AG04450 (cell line): ENCODE data around the gene SFTPB. TPM values are rescaled to one million over a fixed set of nuclear protein-coding genes. Genes with fewer than 3 reads are reported as not detected.

Experiments
- CTCF ChIA-PET: fragments of 300-600, 350-600 bp; formaldehyde crosslinking; extraction: SDS; loops from one replicate; lab custom pipeline; 2022; ENCODE audit warnings: antibody characterized with exemption, inconsistent platforms; lab: Charles Lee
- POLR2A ChIA-PET: fragments of 350-600 bp; formaldehyde crosslinking; extraction: SDS; loops from one replicate; lab custom pipeline; 2021; ENCODE audit warnings: antibody characterized with exemption, inconsistent platforms; lab: Yijun Ruan, JAX
- DNase-seq: peaks from one replicate; pipeline ENCODE4 v3.0.0-alpha.2; 2011; ENCODE audit warnings: low read depth, low spot score
- H3K27ac ChIP-seq: one replicate; pipeline ENCODE4 v1.5.1; 2012; ENCODE audit warnings: low read depth, low read length, control low read depth
- H3K27me3 ChIP-seq: one replicate; pipeline ENCODE4 v1.6.0; 2012; ENCODE audit warnings: low read length; ENCODE audit not compliant: control insufficient read depth, insufficient read depth
- H3K4me3 ChIP-seq: 2 replicates; pipeline ENCODE4 v1.5.1; 2011; ENCODE audit warnings: mild to moderate bottlenecking, low read depth, low read length, control low read depth
- H3K9me3 ChIP-seq: 2 replicates; pipeline ENCODE4 v1.5.1; 2012; ENCODE audit warnings: low read length; ENCODE audit not compliant: control insufficient read depth, insufficient read depth
- polyA plus RNA-seq: library from polyadenylated mRNA; depleted of rRNA; stranded (reverse); fragments of >200 nt; gene quantifications from 2 replicates; pipeline ENCODE4 v1.2.3, GENCODE V29; 2011
- TF ChIP-seq, protein P1 (sequence below): IDR thresholded peaks from 2 replicates; pipeline ENCODE4 v1.5.1; 2011; ENCODE audit warnings: low read depth, low read length, control low read depth, inconsistent platforms

Gene SFTPB
- polyA plus RNA-seq, 1 experiment: not detected

DNA sequence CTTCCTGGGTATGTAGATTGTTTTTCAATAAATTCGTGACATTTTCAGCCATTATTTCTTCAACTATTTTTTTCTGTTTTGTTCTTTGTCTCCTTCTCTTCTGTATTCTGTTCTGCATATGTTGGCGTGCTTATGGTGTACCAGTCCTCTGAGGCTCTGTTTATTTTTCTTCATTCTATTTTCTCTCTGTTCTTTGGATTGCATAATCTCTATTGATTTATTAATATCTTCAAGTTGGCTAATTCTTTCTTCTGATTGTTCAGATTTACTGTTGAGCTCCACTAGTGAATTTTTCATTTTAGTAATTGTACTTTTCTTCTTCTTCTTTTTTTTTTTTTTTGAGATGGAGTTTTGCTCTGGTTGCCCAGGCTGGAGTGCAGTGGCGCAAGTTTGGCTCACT lies 36.0 kb upstream of the SFTPB start:
- DNase-seq: no peak
- Histone ChIP-seq H3K4me3 (no peak overlapping the region), H3K27me3 (no peaks in the 10 kb centered on the region), H3K27ac (no peak overlapping the region), H3K9me3 (no peaks in the 10 kb centered on the region)
- ChIA-PET POLR2A (interaction anchor here (0.6 to 1.6 kb wide), 4 partner anchors 36 to 154 kb away, joined by 3 to 4 read pairs (median 4); partner anchors contain the start of gene SFTPB), CTCF (interaction anchor here (0.7 to 8.7 kb wide), 7 partner anchors 14 to 194 kb away, joined by 3 to 165 read pairs (median 56); no protein-coding TSS in a partner anchor)
- TF ChIP-seq, protein P1, sequence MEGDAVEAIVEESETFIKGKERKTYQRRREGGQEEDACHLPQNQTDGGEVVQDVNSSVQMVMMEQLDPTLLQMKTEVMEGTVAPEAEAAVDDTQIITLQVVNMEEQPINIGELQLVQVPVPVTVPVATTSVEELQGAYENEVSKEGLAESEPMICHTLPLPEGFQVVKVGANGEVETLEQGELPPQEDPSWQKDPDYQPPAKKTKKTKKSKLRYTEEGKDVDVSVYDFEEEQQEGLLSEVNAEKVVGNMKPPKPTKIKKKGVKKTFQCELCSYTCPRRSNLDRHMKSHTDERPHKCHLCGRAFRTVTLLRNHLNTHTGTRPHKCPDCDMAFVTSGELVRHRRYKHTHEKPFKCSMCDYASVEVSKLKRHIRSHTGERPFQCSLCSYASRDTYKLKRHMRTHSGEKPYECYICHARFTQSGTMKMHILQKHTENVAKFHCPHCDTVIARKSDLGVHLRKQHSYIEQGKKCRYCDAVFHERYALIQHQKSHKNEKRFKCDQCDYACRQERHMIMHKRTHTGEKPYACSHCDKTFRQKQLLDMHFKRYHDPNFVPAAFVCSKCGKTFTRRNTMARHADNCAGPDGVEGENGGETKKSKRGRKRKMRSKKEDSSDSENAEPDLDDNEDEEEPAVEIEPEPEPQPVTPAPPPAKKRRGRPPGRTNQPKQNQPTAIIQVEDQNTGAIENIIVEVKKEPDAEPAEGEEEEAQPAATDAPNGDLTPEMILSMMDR: no peak

DNA sequence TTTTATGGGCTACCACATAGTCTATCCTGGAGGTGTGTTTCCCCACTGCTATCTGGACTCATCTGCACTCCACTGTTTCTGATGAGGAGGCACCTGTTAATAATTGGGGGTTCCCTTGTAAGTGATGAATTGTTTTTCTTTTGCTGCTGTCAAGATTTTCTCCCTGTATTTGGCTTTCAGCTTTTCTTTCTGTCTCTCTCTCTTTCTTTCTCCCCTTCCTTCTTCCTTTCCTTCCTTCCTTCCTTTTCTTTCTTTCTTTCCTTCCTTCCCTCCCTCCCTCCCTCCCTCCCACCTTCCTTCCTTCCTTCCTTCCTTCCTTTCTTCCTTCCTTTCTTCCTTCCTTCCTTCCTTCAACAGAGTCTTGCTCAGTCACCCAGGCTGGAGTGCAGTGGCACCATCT lies 35.3 kb upstream of the SFTPB start:
- ChIA-PET POLR2A (interaction anchor here (0.6 to 1.6 kb wide), 2 partner anchors 54 to 89 kb away, joined by 3 to 4 read pairs; no protein-coding TSS in a partner anchor), CTCF (interaction anchor here (1.0 to 8.7 kb wide), 4 partner anchors 20 to 111 kb away, joined by 3 to 165 read pairs (median 98); no protein-coding TSS in a partner anchor)
- DNase-seq: no peak
- Histone ChIP-seq H3K27me3 (no peaks in the 10 kb centered on the region), H3K4me3 (no peak overlapping the region), H3K9me3 (no peaks in the 10 kb centered on the region), H3K27ac (no peak overlapping the region)
- TF ChIP-seq, protein P1: no peak

DNA sequence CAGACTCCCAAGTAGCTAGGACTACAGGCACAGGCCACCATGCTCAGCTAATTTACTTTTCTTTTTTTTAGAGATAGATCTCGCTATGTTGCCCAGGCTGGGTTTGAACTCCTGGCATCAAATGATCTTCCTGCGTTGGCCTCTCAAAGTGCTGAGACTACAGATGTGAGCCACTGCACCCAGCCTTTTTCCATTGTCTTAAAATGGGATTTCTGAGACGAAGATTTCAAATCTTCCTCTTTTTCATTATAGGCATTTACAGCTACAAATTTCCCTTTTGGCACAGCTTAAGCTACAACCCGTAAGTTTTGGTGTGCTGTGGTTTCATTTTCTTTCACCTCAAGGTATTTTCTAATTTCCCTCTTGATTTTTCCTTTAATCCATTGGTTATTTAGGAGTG lies 34.8 kb upstream of the SFTPB start:
- CTCF ChIA-PET: interaction anchor here (7.5 to 8.7 kb wide), 3 partner anchors 20 to 64 kb away, joined by 88 to 165 read pairs (median 107); no protein-coding TSS in a partner anchor
- Histone ChIP-seq H3K27me3 (no peaks in the 10 kb centered on the region), H3K9me3 (no peaks in the 10 kb centered on the region), H3K27ac (no peak overlapping the region), H3K4me3 (no peak overlapping the region)
- POLR2A ChIA-PET: no interaction called here
- TF ChIP-seq, protein P1: no peak
- DNase-seq: no peak

DNA sequence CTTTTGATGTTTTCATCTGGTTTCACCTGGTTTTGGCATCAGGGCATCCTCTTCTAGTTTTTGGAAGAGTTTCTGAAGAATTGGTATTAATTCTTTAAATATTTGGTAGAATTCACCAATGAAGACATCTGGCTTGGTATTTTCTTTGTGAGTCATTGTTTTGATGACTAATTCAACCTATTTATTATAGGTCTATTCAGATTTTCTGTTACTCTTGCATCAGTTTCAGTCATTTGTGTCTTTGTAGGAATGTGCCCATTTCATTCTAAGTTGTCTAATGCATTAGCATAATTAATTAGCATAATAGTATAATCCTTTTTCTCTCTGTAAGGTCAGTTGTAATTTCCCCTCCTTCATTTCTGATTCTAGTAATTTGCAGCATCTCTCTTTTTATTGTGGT lies 34.2 kb upstream of the SFTPB start:
- no peaks in the 10 kb centered on the region for H3K27me3 ChIP-seq
- no peak for DNase-seq
- ChIA-PET POLR2A (no interaction called here), CTCF (no interaction called here)
- no peak overlapping the region for H3K4me3 ChIP-seq
- H3K27ac ChIP-seq: no peak overlapping the region
- TF ChIP-seq, protein P1: no peak
- H3K9me3 ChIP-seq: no peaks in the 10 kb centered on the region

DNA sequence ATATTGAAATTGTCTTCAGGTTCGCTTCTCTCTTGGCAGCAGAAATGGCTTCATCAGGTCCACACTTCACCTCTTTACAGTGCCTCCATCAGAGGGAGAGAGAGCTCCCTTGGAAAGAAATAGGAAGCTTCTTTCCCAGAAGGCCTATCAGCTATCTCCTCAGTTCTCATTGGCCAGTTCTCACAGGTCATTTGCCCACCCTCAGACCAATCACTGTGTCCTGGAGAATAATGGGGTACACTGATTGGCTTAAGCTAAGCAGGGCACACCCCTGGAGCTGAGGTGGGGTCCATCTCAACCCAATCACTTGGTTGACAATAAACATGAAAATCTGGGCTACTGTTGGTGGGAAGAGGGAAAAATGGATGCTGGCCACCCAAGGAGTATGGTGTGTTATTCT lies 31.3 kb upstream of the SFTPB start:
- Histone ChIP-seq H3K27me3 (peaks cover 4% of the 10 kb centered on the region), H3K9me3 (no peaks in the 10 kb centered on the region), H3K4me3 (no peak overlapping the region), H3K27ac (no peak overlapping the region)
- POLR2A ChIA-PET: no interaction called here
- CTCF ChIA-PET: interaction anchor here (1.0 to 1.4 kb wide), 3 partner anchors 9 to 51 kb away, joined by 3 to 6 read pairs (median 3); no protein-coding TSS in a partner anchor
- DNase-seq: no peak
- TF ChIP-seq, protein P1: no peak
